ENCODE data around the gene CHMP2A. TPM values are rescaled to one million over a fixed set of nuclear protein-coding genes. Genes with fewer than 3 reads are reported as not detected.

CHMP2A gene
- total and polyA plus RNA-seq, 2 experiments from 2014 or later = 92.2 to 145 TPM

GRCh38 chr19:58569943-58570670, 15.2 kb upstream of the CHMP2A start (continued):
- TF ChIP-seq REST (IDR thresholded peaks at IDR 0.05; ENCODE audit: unreplicated experiment) = no peak
- no peak for TF ChIP-seq ZNF331 (CRISPR knock-in tag; IDR thresholded peaks at IDR 0.05; ENCODE audit: low read depth)
- TF ChIP-seq EZH2phosphoT487 (IDR thresholded peaks at IDR 0.05; ENCODE audit: unreplicated experiment) = no peak
- no peak for TF ChIP-seq CREB1 (CRISPR knock-in tag; IDR thresholded peaks at IDR 0.05; ENCODE audit: low read depth)
- TF ChIP-seq STAT1 (IDR thresholded peaks at IDR 0.05; ENCODE audit: unreplicated experiment) = no peak
- TF ChIP-seq NANOG (IDR thresholded peaks at IDR 0.05; ENCODE audit: borderline replicate concordance) = no peak
- TF ChIP-seq ETS1 (IDR thresholded peaks at IDR 0.05) = no peak
- no peak for TF ChIP-seq POLR2AphosphoS5 (IDR thresholded peaks at IDR 0.05; ENCODE audit: low read depth)
- TF ChIP-seq ZNF114 (CRISPR knock-in tag; IDR thresholded peaks at IDR 0.05) = no peak

- peaks cover 4% of the 10 kb centered on the region for H3K27me3 ChIP-seq (ENCODE audit: insufficient read depth)
- no peaks in the 10 kb centered on the region for H3K79me2 ChIP-seq (replicated peaks; ENCODE audit: insufficient read depth)
- Mint-ChIP-seq H3K9me3 (no peaks in the 10 kb centered on the region; the same call in 2 of the 3 replicates), H3K4me3 (no peak overlapping the region), H3K27me3 (ENCODE audit: insufficient read depth, low read depth, poor library complexity) (peaks cover 17% of the 10 kb centered on the region), H3K27ac (no peak overlapping the region), H3K4me1 (peaks cover 13% of the 10 kb centered on the region), H3K36me3 (ENCODE audit: low read depth) (peaks cover 25% of the 10 kb centered on the region)
- no peak overlapping the region for H3K27ac ChIP-seq (ENCODE audit: low read depth)
- H2AFZ ChIP-seq = no peak overlapping the region
- H3F3A ChIP-seq (replicated peaks; ENCODE audit: low read depth) = peaks cover 5% of the 10 kb centered on the region
- no peaks in the 10 kb centered on the region for H4K20me1 ChIP-seq (replicated peaks; ENCODE audit: insufficient read depth)
- H3K4me3 ChIP-seq = no peak overlapping the region
- no peaks in the 10 kb centered on the region for H3K36me3 ChIP-seq (ENCODE audit: insufficient read depth)
- H3K4me1 ChIP-seq (ENCODE audit: insufficient read depth) = peaks cover 8% of the 10 kb centered on the region
- no peaks in the 10 kb centered on the region for H3K9me2 ChIP-seq (ENCODE audit: insufficient read depth)
- ATAC-seq = no peak
- H3K4me2 ChIP-seq = no peak overlapping the region
- no peak for DNase-seq (ENCODE audit: low spot score)
- TF ChIP-seq EZH2phosphoT487 (IDR thresholded peaks at IDR 0.05; ENCODE audit: unreplicated experiment) = no peak
- TF ChIP-seq POLR2AphosphoS5 (IDR thresholded peaks at IDR 0.05; ENCODE audit: low read depth) = no peak
- TF ChIP-seq NANOG (IDR thresholded peaks at IDR 0.05; ENCODE audit: borderline replicate concordance) = no peak
- no peak for TF ChIP-seq ZNF331 (CRISPR knock-in tag; IDR thresholded peaks at IDR 0.05; ENCODE audit: low read depth)
- TF ChIP-seq CTCF (conservative IDR thresholded peaks at IDR 0.05; ENCODE audit: low read depth in 2 of 2) = no peak
- TF ChIP-seq REST (IDR thresholded peaks at IDR 0.05; ENCODE audit: unreplicated experiment) = no peak
These were observed 14.5 kb upstream of the CHMP2A start for GRCh38 chr19:58569191-58569942.

Data from GM23338 (cell line).